ENCODE measurements around the gene GOLGA6L2. TPM values are rescaled to one million over a fixed set of nuclear protein-coding genes. Genes with fewer than 3 reads are reported as not detected.

GOLGA6L2 gene
- total RNA-seq, 1 experiment from 2014 or later: not detected

DNA sequence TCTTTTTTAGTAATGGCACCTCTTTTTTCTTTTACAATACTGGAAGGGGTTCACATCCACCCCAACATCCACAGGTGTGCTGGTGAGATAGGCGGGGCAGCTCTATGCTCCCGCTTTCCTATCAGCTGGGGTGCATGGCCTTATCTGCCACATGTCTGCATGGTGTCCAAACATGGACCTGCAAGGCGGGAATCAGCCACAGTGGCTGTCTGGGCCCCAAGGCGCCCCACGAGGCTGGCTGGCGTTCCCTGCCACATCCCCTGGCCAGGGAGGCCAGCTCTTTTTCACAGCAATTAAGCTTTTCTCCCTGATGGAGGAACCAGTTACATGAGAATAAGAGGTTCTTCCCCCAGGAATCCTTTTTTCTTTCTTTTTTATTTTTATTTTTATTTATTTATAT, 30.9 kb upstream of the GOLGA6L2 start:
- Histone ChIP-seq H2BK12ac (ENCODE audit: insufficient read length, low read depth, low read length) (no peak overlapping the region), H2AK5ac (ENCODE audit: insufficient read length, low read length) (no peak overlapping the region), H4K20me1 (ENCODE audit: control insufficient read depth, insufficient read depth, insufficient read length) (no peaks in the 10 kb centered on the region), H2BK5ac (ENCODE audit: insufficient read length, low read length) (no peak overlapping the region), H3K14ac (ENCODE audit: insufficient read depth, low read length) (no peak overlapping the region), H3K23ac (ENCODE audit: insufficient read length, low read depth, low read length) (no peak overlapping the region), H3K79me1 (ENCODE audit: insufficient read depth, low read depth, low read length, poor library complexity, severe bottlenecking) (no peaks in the 10 kb centered on the region), H3K9me3 (ENCODE audit: control insufficient read depth, low read depth, low read length) (peaks cover 33% of the 10 kb centered on the region), H2BK20ac (ENCODE audit: low read depth, low read length, poor library complexity, severe bottlenecking) (no peak overlapping the region), H3K4me2 (ENCODE audit: insufficient read depth, insufficient read length, low read length) (no peak overlapping the region), H4K91ac (ENCODE audit: insufficient read length, low read depth, low read length) (no peak overlapping the region), H3T11ph (ENCODE audit: low read length) (no peak overlapping the region), H2BK15ac (ENCODE audit: low read depth, low read length) (no peak overlapping the region), H3K56ac (ENCODE audit: insufficient read length, low read depth, low read length) (no peak overlapping the region), H3K4me1 (ENCODE audit: insufficient read depth, low read length) (no peaks in the 10 kb centered on the region), H2BK120ac (ENCODE audit: low read depth, low read length, poor library complexity, severe bottlenecking) (no peak overlapping the region), H3K27me3 (ENCODE audit: insufficient read depth, low read length) (no peaks in the 10 kb centered on the region), H3K4ac (ENCODE audit: low read depth, low read length) (no peak overlapping the region), H3K23me2 (ENCODE audit: insufficient read length, low read depth, low read length, poor library complexity, severe bottlenecking) (no peaks in the 10 kb centered on the region), H2AFZ (ENCODE audit: low read length) (no peak overlapping the region), H3K79me2 (ENCODE audit: insufficient read depth, low read length) (no peaks in the 10 kb centered on the region), H3K9ac (ENCODE audit: extremely low read depth, insufficient read length, low read length) (no peak overlapping the region), H3K27ac (ENCODE audit: insufficient read length, low read depth, low read length) (no peak overlapping the region), H4K5ac (ENCODE audit: insufficient read length, low read depth, low read length) (no peak overlapping the region), H3K18ac (ENCODE audit: insufficient read length, low read depth, low read length) (no peak overlapping the region), H4K8ac (replicated peaks; ENCODE audit: insufficient read length, low read depth, low read length) (no peak overlapping the region)
- no peaks in the 10 kb centered on the region for H3K4me1 Mint-ChIP-seq
- TF ChIP-seq CTCF (conservative IDR thresholded peaks at IDR 0.05): no peak
- DNase-seq: no peak
- no CpG with 5 or more reads among the region's 6 CpGs for WGBS (ENCODE audit: extremely low coverage, insufficient read length, low lambda C conversion rate)
- H3K27me3 Mint-ChIP-seq (ENCODE audit: low read depth): no peaks in the 10 kb centered on the region; the same call in 1 of the 2 replicates
- no peak overlapping the region for H3K4me3 Mint-ChIP-seq
- peaks cover 52 to 61% of the 10 kb centered on the region in 2 experiments for H3K9me3 Mint-ChIP-seq
- H3K36me3 Mint-ChIP-seq (ENCODE audit: insufficient read depth in 1 of 3, low read depth in 3 of 3): no peaks in the 10 kb centered on the region; a peak in 2 of 7 replicates
- no peak overlapping the region for H3K27ac Mint-ChIP-seq

All from H9 (cell line).